Dendritic cell treated with granulocyte-macrophage colony-stimulating factor and Interleukin-4, amounts not matched to agents 40 ng/mL and 50 ng/mL, for 4 days (primary cell): ENCODE data around the gene RHO.
"Not testable (repeated sequence)": the region's sequence is repeated elsewhere in the genome, so short reads cannot be mapped to it uniquely, and the experiment has no call there.

Source experiments
- H3K27ac Mint-ChIP-seq: one replicate; pipeline ENCODE4 v1.8.0; 2022; ENCODE audit warnings: mild to moderate bottlenecking, mixed read lengths
- H3K27me3 Mint-ChIP-seq: one replicate; pipeline ENCODE4 v1.8.0; 2022; ENCODE audit warnings: mild to moderate bottlenecking, mixed read lengths
- H3K36me3 Mint-ChIP-seq: one replicate; pipeline ENCODE4 v1.8.0; 2022; ENCODE audit warnings: low read depth, mixed read lengths
- H3K4me1 Mint-ChIP-seq: one replicate; pipeline ENCODE4 v1.8.0; 2022; ENCODE audit warnings: low read depth, mixed read lengths
- H3K4me3 Mint-ChIP-seq: one replicate; pipeline ENCODE4 v1.8.0; 2022; ENCODE audit warnings: mild to moderate bottlenecking, moderate library complexity, mixed read lengths
- H3K9me3 Mint-ChIP-seq: one replicate; pipeline ENCODE4 v1.8.0; 2022; ENCODE audit warnings: mixed read lengths
- intact Hi-C: fragments of 100-400 bp; cut with micrococcal nuclease; formaldehyde crosslinking; loops from one replicate; pipeline ENCODE4 v1.15.0; 2022

The RHO gene

GRCh38 chr3:129533406-129533805, 5.0 kb downstream of the RHO start:
- peaks cover 11% of the 10 kb centered on the region for H3K27me3 Mint-ChIP-seq
- H3K36me3 Mint-ChIP-seq, result no peaks in the 10 kb centered on the region
- no peak overlapping the region for H3K27ac Mint-ChIP-seq
- peaks cover 32% of the 10 kb centered on the region for H3K4me1 Mint-ChIP-seq
- intact Hi-C loops, result no loop called here
- H3K4me3 Mint-ChIP-seq, result no peak overlapping the region
- no peaks in the 10 kb centered on the region for H3K9me3 Mint-ChIP-seq

- Mint-ChIP-seq H3K27me3 (peaks cover 11% of the 10 kb centered on the region), H3K27ac (no peak overlapping the region), H3K9me3 (no peaks in the 10 kb centered on the region), H3K4me3 (no peak overlapping the region), H3K4me1 (peaks cover 21% of the 10 kb centered on the region), H3K36me3 (no peaks in the 10 kb centered on the region)
- intact Hi-C loops, result no loop called here
Measured at GRCh38 chr3:129534428-129535027, 6.1 kb downstream of the RHO start.

- Mint-ChIP-seq H3K9me3 (no peaks in the 10 kb centered on the region), H3K27ac (no peak overlapping the region), H3K4me3 (no peak overlapping the region), H3K27me3 (peaks cover 11% of the 10 kb centered on the region), H3K36me3 (no peaks in the 10 kb centered on the region), H3K4me1 (peaks cover 16% of the 10 kb centered on the region)
- intact Hi-C loops, result no loop called here
Measured at GRCh38 chr3:129535075-129535474, 6.6 kb downstream of the RHO start.

DNA sequence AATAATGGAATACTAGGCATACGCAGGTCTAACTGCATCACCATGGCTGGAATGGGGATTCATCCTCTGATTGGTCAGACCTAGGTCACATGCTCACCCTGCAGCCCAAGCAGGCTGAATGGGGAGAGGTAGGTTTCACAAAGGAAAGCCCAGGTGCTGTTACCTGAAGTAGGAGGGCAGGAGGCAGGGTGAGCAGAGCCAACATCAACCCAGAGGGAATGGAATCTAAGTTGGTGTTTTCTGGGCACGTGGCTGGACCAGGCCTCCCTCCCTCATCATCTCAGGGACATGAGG, 7.9 kb downstream of the RHO start:
- Mint-ChIP-seq H3K4me1 (peaks cover 5% of the 10 kb centered on the region), H3K27me3 (peaks cover 11% of the 10 kb centered on the region), H3K4me3 (no peak overlapping the region), H3K9me3 (no peaks in the 10 kb centered on the region), H3K27ac (no peak overlapping the region), H3K36me3 (no peaks in the 10 kb centered on the region)
- intact Hi-C loops, result no loop called here

DNA sequence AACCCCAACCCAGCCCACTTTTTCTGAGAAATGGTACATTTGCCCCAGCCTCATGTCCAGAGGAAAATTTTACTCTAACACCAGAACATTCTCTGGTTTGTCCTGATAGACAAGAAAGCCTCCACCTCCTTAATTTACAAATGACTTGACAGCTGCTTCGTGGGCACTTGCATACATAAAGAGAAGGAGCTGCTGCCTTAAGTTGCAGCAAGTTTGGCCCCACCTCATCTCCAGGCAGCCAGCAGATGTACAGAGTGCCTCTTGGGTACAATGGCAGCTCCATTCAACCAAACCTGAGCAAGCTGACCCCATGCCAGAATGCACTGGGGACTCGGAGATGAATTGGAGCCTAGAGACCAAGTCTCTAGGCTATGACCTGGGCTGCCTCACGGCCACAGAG, 8.4 kb downstream of the RHO start:
- H3K27ac Mint-ChIP-seq, result no peak overlapping the region
- H3K36me3 Mint-ChIP-seq, result no peaks in the 10 kb centered on the region
- H3K4me1 Mint-ChIP-seq, result no peaks in the 10 kb centered on the region
- no peak overlapping the region for H3K4me3 Mint-ChIP-seq
- peaks cover 11% of the 10 kb centered on the region for H3K27me3 Mint-ChIP-seq
- intact Hi-C loops, result no loop called here
- H3K9me3 Mint-ChIP-seq, result no peaks in the 10 kb centered on the region

DNA sequence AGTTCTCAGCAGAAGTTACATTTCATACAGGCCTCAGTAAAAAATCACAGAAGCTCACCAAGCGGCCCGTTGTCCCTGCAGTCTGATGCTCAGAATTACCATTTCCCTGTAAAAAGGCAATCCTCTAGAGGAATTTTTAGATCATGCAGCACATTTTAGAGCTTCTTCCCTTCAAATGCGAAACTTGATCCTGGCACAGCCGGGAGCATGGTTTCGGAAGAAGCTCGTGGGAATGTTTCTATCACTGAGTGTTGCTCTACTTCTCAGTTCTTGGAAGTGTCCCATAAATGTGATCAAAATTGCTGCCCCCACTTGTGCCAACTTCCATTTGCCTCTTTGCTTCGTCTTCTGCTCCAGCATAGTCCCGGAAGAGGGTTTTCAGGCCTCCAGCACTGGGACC, 10.8 kb downstream of the RHO start:
- Mint-ChIP-seq H3K27me3 (peaks cover 11% of the 10 kb centered on the region), H3K9me3 (no peaks in the 10 kb centered on the region), H3K27ac (no peak overlapping the region), H3K36me3 (no peaks in the 10 kb centered on the region), H3K4me1 (no peaks in the 10 kb centered on the region), H3K4me3 (no peak overlapping the region)
- intact Hi-C loops, result no loop called here

GRCh38 chr3:129540776-129541516, 12.5 kb downstream of the RHO start:
- Mint-ChIP-seq H3K4me1 (no peaks in the 10 kb centered on the region), H3K4me3 (no peak overlapping the region), H3K36me3 (no peaks in the 10 kb centered on the region), H3K9me3 (no peaks in the 10 kb centered on the region), H3K27ac (no peak overlapping the region), H3K27me3 (peaks cover 9% of the 10 kb centered on the region)
- intact Hi-C loops, result no loop called here

DNA sequence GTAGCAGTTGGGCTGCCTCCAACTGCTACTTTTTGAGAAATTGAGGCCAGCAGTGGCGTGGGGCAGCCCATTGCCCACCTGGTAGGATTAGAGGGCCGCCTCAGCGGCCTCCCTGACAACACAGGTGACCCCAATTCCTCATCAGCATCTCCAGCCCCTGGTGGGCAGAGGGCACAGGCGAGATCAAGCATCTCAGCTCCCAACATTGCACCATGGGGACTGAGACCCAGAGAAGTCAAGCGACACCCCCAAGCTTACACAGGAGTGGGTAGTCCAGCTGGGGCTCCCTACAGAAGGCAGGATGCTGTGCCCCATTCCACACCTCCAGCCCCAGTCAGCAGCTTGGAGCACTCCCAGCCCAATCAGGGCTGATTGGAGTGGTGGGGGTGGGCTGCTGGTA, 14.3 kb downstream of the RHO start:
- intact Hi-C loops, result no loop called here
- Mint-ChIP-seq H3K4me1 (no peaks in the 10 kb centered on the region), H3K36me3 (no peaks in the 10 kb centered on the region), H3K9me3 (no peaks in the 10 kb centered on the region), H3K27me3 (no peaks in the 10 kb centered on the region), H3K4me3 (no peak overlapping the region), H3K27ac (no peak overlapping the region)

DNA sequence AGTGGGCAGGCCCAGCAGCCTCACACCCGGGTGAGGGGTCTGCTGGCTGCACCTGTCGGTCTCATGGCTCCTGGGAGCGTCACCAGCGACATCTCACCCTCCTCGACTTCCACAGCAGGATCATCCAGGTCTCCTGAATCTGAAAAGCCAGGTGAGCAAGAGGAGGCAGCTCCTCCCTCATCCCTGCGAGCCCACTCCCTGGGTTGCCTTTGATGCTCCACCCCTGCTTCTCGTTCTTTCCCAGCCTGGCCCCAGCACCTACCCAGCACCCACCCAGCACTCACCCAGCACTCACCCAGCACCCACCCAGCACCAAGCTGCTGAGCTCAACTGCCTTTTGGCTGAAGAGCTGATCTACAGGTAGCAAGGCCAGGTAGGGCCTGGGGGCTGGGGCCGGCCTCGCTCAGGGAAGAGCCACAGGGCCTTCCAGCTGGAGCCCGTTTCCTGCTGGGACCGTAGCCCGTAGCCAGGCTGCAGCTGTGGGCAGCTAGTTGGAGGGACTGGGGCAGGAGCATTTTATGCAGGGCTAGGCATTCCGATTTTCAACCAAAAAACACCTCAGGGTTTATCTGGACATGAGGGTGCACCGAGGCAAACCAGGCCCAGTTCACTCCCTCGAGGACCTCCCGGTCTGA, 14.8 kb downstream of the RHO start, which contains the start of gene H1-8:
Gene H1-8, plus strand, starts transcription at position 20 of the 635 bp plus-strand sequence. Its CDS starts 44 bp downstream, at position 64.
- Mint-ChIP-seq H3K4me1 (peaks cover 2% of the 10 kb centered on the region), H3K9me3 (no peaks in the 10 kb centered on the region), H3K36me3 (no peaks in the 10 kb centered on the region), H3K4me3 (no peak within 1 kb of the TSS), H3K27me3 (no peaks in the 10 kb centered on the region), H3K27ac (no peak within 1 kb of the TSS)
- intact Hi-C loops, result no loop called here

- Mint-ChIP-seq H3K27me3 (no peaks in the 10 kb centered on the region), H3K27ac (no peak overlapping the region), H3K9me3 (no peaks in the 10 kb centered on the region), H3K36me3 (no peaks in the 10 kb centered on the region), H3K4me1 (peaks cover 9% of the 10 kb centered on the region), H3K4me3 (no peak overlapping the region)
- intact Hi-C loops, result no loop called here
Measured at GRCh38 chr3:129543999-129544398, 15.6 kb downstream of the RHO start.

- H3K4me3 Mint-ChIP-seq, H3K9me3 Mint-ChIP-seq, H3K36me3 Mint-ChIP-seq, intact Hi-C loops, H3K27me3 Mint-ChIP-seq, H3K27ac Mint-ChIP-seq: not testable (repeated sequence)
- peaks cover 22% of the 10 kb centered on the region for H3K4me1 Mint-ChIP-seq
Measured at GRCh38 chr3:129545951-129546350, 17.5 kb downstream of the RHO start.

- Mint-ChIP-seq H3K4me1 (peaks cover 22% of the 10 kb centered on the region), H3K27ac (no peak overlapping the region), H3K4me3 (no peak overlapping the region), H3K36me3 (no peaks in the 10 kb centered on the region), H3K9me3 (no peaks in the 10 kb centered on the region), H3K27me3 (no peaks in the 10 kb centered on the region)
- intact Hi-C loops, result no loop called here
Measured at GRCh38 chr3:129547241-129547640, 18.8 kb downstream of the RHO start.

GRCh38 chr3:129548104-129548965, 19.9 kb downstream of the RHO start:
- intact Hi-C loops, result no loop called here
- no peaks in the 10 kb centered on the region for H3K27me3 Mint-ChIP-seq
- no peaks in the 10 kb centered on the region for H3K9me3 Mint-ChIP-seq
- no peaks in the 10 kb centered on the region for H3K36me3 Mint-ChIP-seq
- H3K4me3 Mint-ChIP-seq, result no peak overlapping the region
- H3K4me1 Mint-ChIP-seq, result peaks cover 32% of the 10 kb centered on the region
- H3K27ac Mint-ChIP-seq, result peak overlapping the region; percentile 11
